Activated T-helper 1 cell treated with Interleukin-2 at 50 U/mL for 16 hours (primary cell): ENCODE data around the gene KRTAP10-5.
"Not testable (repeated sequence)": the region's sequence is repeated elsewhere in the genome, so short reads cannot be mapped to it uniquely, and the experiment has no call there.

ENCODE experiments used
- DNase-seq: peaks from one replicate; pipeline ENCODE4 v3.0.0-alpha.2; 2020; ENCODE audit warnings: low read depth

The KRTAP10-5 gene

GRCh38 chr21:44571844-44572782, 8.3 kb downstream of the KRTAP10-5 start:
- DNase-seq, result no peak

- DNase-seq, result no peak
Measured at GRCh38 chr21:44571296-44571695, 9.1 kb downstream of the KRTAP10-5 start.

GRCh38 chr21:44569861-44570517, 10.4 kb downstream of the KRTAP10-5 start:
- DNase-seq, result no peak

GRCh38 chr21:44568667-44569556, 11.5 kb downstream of the KRTAP10-5 start:
- DNase-seq, result no peak

GRCh38 chr21:44568261-44568660, 12.1 kb downstream of the KRTAP10-5 start:
- no peak for DNase-seq

GRCh38 chr21:44567481-44568171, 12.8 kb downstream of the KRTAP10-5 start:
- no peak for DNase-seq

GRCh38 chr21:44566403-44566802, 14.0 kb downstream of the KRTAP10-5 start:
- no peak for DNase-seq

GRCh38 chr21:44564886-44565598, 15.4 kb downstream of the KRTAP10-5 start:
- no peak for DNase-seq

- DNase-seq, result no peak
Measured at GRCh38 chr21:44564099-44564498, 16.3 kb downstream of the KRTAP10-5 start.

- no peak for DNase-seq
Measured at GRCh38 chr21:44558695-44559094, 21.7 kb downstream of the KRTAP10-5 start, which contains the start of gene KRTAP10-3. KRTAP10-3 (minus strand) TSS chr21:44558795; CDS start chr21:44558715, 80 bp downstream.

GRCh38 chr21:44558329-44558675, 22.1 kb downstream of the KRTAP10-5 start:
- not testable (repeated sequence) for DNase-seq

GRCh38 chr21:44557491-44558328, 22.7 kb downstream of the KRTAP10-5 start:
- no peak for DNase-seq

GRCh38 chr21:44556879-44557278, 23.5 kb downstream of the KRTAP10-5 start:
- no peak for DNase-seq

- no peak for DNase-seq
Measured at GRCh38 chr21:44555200-44555875, 25.1 kb downstream of the KRTAP10-5 start.

- DNase-seq, result no peak
Measured at GRCh38 chr21:44552681-44553080, 27.7 kb downstream of the KRTAP10-5 start.

GRCh38 chr21:44552136-44552535, 28.3 kb downstream of the KRTAP10-5 start:
- no peak for DNase-seq

- DNase-seq, result no peak
Measured at GRCh38 chr21:44551340-44551961, 29.0 kb downstream of the KRTAP10-5 start, which contains the start of gene KRTAP10-2. KRTAP10-2 (minus strand) TSS chr21:44551505; CDS start chr21:44551458, 47 bp downstream.

- DNase-seq, result no peak
Measured at GRCh38 chr21:44550807-44551206, 29.6 kb downstream of the KRTAP10-5 start.

GRCh38 chr21:44550285-44550684, 30.1 kb downstream of the KRTAP10-5 start:
- DNase-seq, result not testable (repeated sequence)
